Stimulated activated CD8-positive, alpha-beta memory T cell treated with anti-CD3 and anti-CD28 coated beads, Interleukin-4, amount 100 ng/mL, for 4 hours (primary cell): Measurements from ENCODE around the gene RNF40.
A peak's percentile ranks its signal among the peaks of the same experiment; 100 is the strongest.
"Not testable (repeated sequence)": the region's sequence is repeated elsewhere in the genome, so short reads cannot be mapped to it uniquely, and the experiment has no call there.

Experiments used
- DNase-seq, 2 donors: peaks; one replicate each; pipeline ENCODE4 v3.0.0-alpha.2; 2020; ENCODE audit warnings: low read depth in 2 of 2, low spot score in 1 of 2

The RNF40 gene

GRCh38 chr16:30780549-30780948 is 18.4 kb downstream of the RNF40 start:
- no peak for DNase-seq

GRCh38 chr16:30782486-30783279 is 20.6 kb downstream of the RNF40 start:
- DNase-seq = no peak

GRCh38 chr16:30783280-30784109 is 21.4 kb downstream of the RNF40 start:
- no peak for DNase-seq

- DNase-seq = no peak
Measured at GRCh38 chr16:30784215-30784614, 22.1 kb downstream of the RNF40 start.

GRCh38 chr16:30785126-30786106 is 23.3 kb downstream of the RNF40 start:
- no peak for DNase-seq

GRCh38 chr16:30786115-30786935 is 24.2 kb downstream of the RNF40 start:
- no peak for DNase-seq

- DNase-seq = no peak
Measured at GRCh38 chr16:30786936-30787612, 25.0 kb downstream of the RNF40 start, which contains the start of gene ZNF629. ZNF629 (minus strand) TSS chr16:30787205; CDS start chr16:30784482, 2,723 bp downstream.

GRCh38 chr16:30787613-30788378 is 25.7 kb downstream of the RNF40 start:
- no peak for DNase-seq

- DNase-seq = no peak
Measured at GRCh38 chr16:30793508-30794069, 31.5 kb downstream of the RNF40 start.

GRCh38 chr16:30794634-30795033 is 32.5 kb downstream of the RNF40 start:
- DNase-seq = no peak

- no peak for DNase-seq
Measured at GRCh38 chr16:30797670-30798309, 35.7 kb downstream of the RNF40 start.

- no peak for DNase-seq
Measured at GRCh38 chr16:30802936-30803335, 40.8 kb downstream of the RNF40 start.

GRCh38 chr16:30805056-30805369 is 42.9 kb downstream of the RNF40 start:
- DNase-seq = no peak

- DNase-seq = peak in 1 of 2 donors; percentile 24
Measured at GRCh38 chr16:30805370-30806169, 43.4 kb downstream of the RNF40 start.

GRCh38 chr16:30808146-30808545 is 46.0 kb downstream of the RNF40 start:
- no peak for DNase-seq

GRCh38 chr16:30808890-30809426 is 46.8 kb downstream of the RNF40 start:
- DNase-seq = not testable (repeated sequence)

GRCh38 chr16:30809675-30810074 is 47.6 kb downstream of the RNF40 start:
- not testable (repeated sequence) for DNase-seq
